Subcutaneous adipose tissue (tissue), 4 donors: ENCODE measurements around the gene PCNX3. TPM values are rescaled to one million over a fixed set of nuclear protein-coding genes. Genes with fewer than 3 reads are reported as not detected.

Experiments used
- CTCF ChIP-seq: fragments of 450-650 bp; IDR thresholded peaks from one replicate; pipeline ENCODE4 v1.5.1; 2016; ENCODE audit warnings: low read depth, mild to moderate bottlenecking, control low read depth, antibody characterized with exemption, moderate library complexity
- total RNA-seq, 4 donors: library from RNA; depleted of rRNA; stranded (reverse); fragments of >200 nt; gene quantifications; one replicate each; pipeline ENCODE4 v1.1.0, GENCODE V29; 2016

The PCNX3 gene
- total RNA-seq, 4 donors from 2014 or later, result 10.3 to 25.2 (median 11.2) TPM

- no peak for TF ChIP-seq CTCF
Measured at GRCh38 chr11:65624931-65625627, 9.5 kb downstream of the PCNX3 start.

- no peak for TF ChIP-seq CTCF
Measured at GRCh38 chr11:65625628-65626342, 10.2 kb downstream of the PCNX3 start.

GRCh38 chr11:65627202-65627601 is 11.6 kb downstream of the PCNX3 start:
- TF ChIP-seq CTCF, result no peak

- TF ChIP-seq CTCF, result no peak
Measured at GRCh38 chr11:65629579-65629978, 14.0 kb downstream of the PCNX3 start.

- TF ChIP-seq CTCF, result no peak
Measured at GRCh38 chr11:65630215-65630614, 14.6 kb downstream of the PCNX3 start.

- TF ChIP-seq CTCF, result no peak
Measured at GRCh38 chr11:65633390-65634108, 18.0 kb downstream of the PCNX3 start.

- no peak for TF ChIP-seq CTCF
Measured at GRCh38 chr11:65634109-65634436, 18.5 kb downstream of the PCNX3 start.
